IMR-90 (cell line): ENCODE data around the gene XAGE1B. TPM values are rescaled to one million over a fixed set of nuclear protein-coding genes. Genes with fewer than 3 reads are reported as not detected.
"Not testable (repeated sequence)": the region's sequence is repeated elsewhere in the genome, so short reads cannot be mapped to it uniquely, and the experiment has no call there.

Experiments
- ATAC-seq: fragments of 200-7000 bp; cut with Tn5 transposase; 2 replicates; pipeline ENCODE4 v1.9.1; 2020; ENCODE audit warnings: low read depth, mild to moderate bottlenecking, moderate library complexity
- BruUV-seq: library from RNA; stranded (reverse); fragments of 400-500 nt; replicated peaks from 2 replicates; lab custom pipeline; 2021; lab: Mats Ljungman, UMichigan
- CTCF ChIA-PET: fragments of 300-600 bp; formaldehyde crosslinking; extraction: SDS; loops from one replicate; lab custom pipeline; 2021; ENCODE audit warnings: antibody characterized with exemption; lab: Yijun Ruan, JAX
- POLR2A ChIA-PET: fragments of 300-600 bp; sonication (Branson Sonifier 250); formaldehyde crosslinking; loops from one replicate; lab custom pipeline; 2022; ENCODE audit warnings: antibody characterized with exemption; ENCODE audit not compliant: unreplicated experiment; lab: Charles Lee
- DNase-seq: peaks from one replicate; pipeline ENCODE4 v3.0.0; 2013
- H2AFZ ChIP-seq: replicated peaks from 2 replicates; pipeline ENCODE3; 2013; ENCODE audit warnings: low read length, mild to moderate bottlenecking; ENCODE audit not compliant: poor library complexity
- H2AK5ac ChIP-seq: 2 replicates; pipeline ENCODE4 v1.6.1; 2013; ENCODE audit warnings: low read depth, low read length, inconsistent platforms
- H2AK9ac ChIP-seq: replicated peaks from 2 replicates; pipeline ENCODE3; 2013; ENCODE audit warnings: mild to moderate bottlenecking, low read depth, low read length, moderate library complexity; ENCODE audit not compliant: poor library complexity
- H2BK120ac ChIP-seq: 2 replicates; pipeline ENCODE4 v1.6.1; 2013; ENCODE audit warnings: low read depth, low read length, inconsistent platforms
- H2BK15ac ChIP-seq: 3 replicates; pipeline ENCODE4 v1.6.1; 2013; ENCODE audit warnings: low read depth, low read length, inconsistent platforms
- H2BK20ac ChIP-seq: 2 replicates; pipeline ENCODE4 v1.6.1; 2013; ENCODE audit warnings: low read depth, mild to moderate bottlenecking, inconsistent platforms, low read length, moderate library complexity
- H2BK5ac ChIP-seq: 2 replicates; pipeline ENCODE4 v1.6.1; 2013; ENCODE audit warnings: mild to moderate bottlenecking, low read depth, low read length, inconsistent platforms; ENCODE audit not compliant: poor library complexity, severe bottlenecking
- H3K14ac ChIP-seq: replicated peaks from 2 replicates; pipeline ENCODE4 v1.6.1; 2013; ENCODE audit warnings: low read depth, low read length, inconsistent platforms
- H3K18ac ChIP-seq: 2 replicates; pipeline ENCODE4 v1.6.1; 2013; ENCODE audit warnings: low read depth, low read length, control low read depth
- H3K23ac ChIP-seq: 2 replicates; pipeline ENCODE4 v1.6.1; 2013; ENCODE audit warnings: low read depth, low read length, inconsistent platforms
- H3K27ac ChIP-seq: 2 replicates; pipeline ENCODE4 v1.5.1; 2013; ENCODE audit warnings: mild to moderate bottlenecking, control low read depth, low read length; ENCODE audit not compliant: insufficient read depth
- H3K27me3 ChIP-seq: 2 replicates; pipeline ENCODE4 v1.6.1; 2013; ENCODE audit warnings: low read length; ENCODE audit not compliant: control insufficient read depth, insufficient read depth
- H3K36me3 ChIP-seq: 2 replicates; pipeline ENCODE4 v1.6.1; 2013; ENCODE audit warnings: low read length, mixed read lengths; ENCODE audit not compliant: control insufficient read depth, insufficient read depth
- H3K4ac ChIP-seq: 2 replicates; pipeline ENCODE4 v1.6.1; 2013; ENCODE audit warnings: low read depth, low read length, inconsistent platforms
- H3K4me1 ChIP-seq: 2 replicates; pipeline ENCODE4 v1.6.1; 2013; ENCODE audit warnings: low read length, mixed read lengths; ENCODE audit not compliant: control insufficient read depth, insufficient read depth
- H3K4me2 ChIP-seq: 2 replicates; pipeline ENCODE4 v1.6.1; 2013; ENCODE audit warnings: low read depth, mild to moderate bottlenecking, control low read depth, low read length, moderate library complexity
- H3K4me3 ChIP-seq: 2 replicates; pipeline ENCODE4 v1.5.1; 2013; ENCODE audit warnings: low read depth, mild to moderate bottlenecking, control low read depth, low read length, moderate library complexity; ENCODE audit not compliant: insufficient read depth
- H3K56ac ChIP-seq: 2 replicates; pipeline ENCODE4 v1.6.1; 2013; ENCODE audit warnings: low read length, inconsistent platforms; ENCODE audit not compliant: insufficient read depth; ENCODE audit errors: extremely low read depth
- H3K79me1 ChIP-seq, 2 experiments: 2 replicates each; pipeline ENCODE4 v1.6.1; 2013; ENCODE audit warnings: low read length in 2 of 2, inconsistent platforms in 1 of 2, low read depth in 1 of 2
- H3K9ac ChIP-seq: 2 replicates; pipeline ENCODE4 v1.6.1; 2013; ENCODE audit warnings: low read depth, low read length, control low read depth
- H3K9me1 ChIP-seq: 2 replicates; pipeline ENCODE4 v1.6.1; 2013; ENCODE audit warnings: low read length, inconsistent platforms; ENCODE audit not compliant: insufficient read depth
- H3K9me3 ChIP-seq: 2 replicates; pipeline ENCODE4 v1.6.1; 2013; ENCODE audit warnings: low read length; ENCODE audit not compliant: control insufficient read depth, insufficient read depth
- H4K20me1 ChIP-seq: 2 replicates; pipeline ENCODE4 v1.6.1; 2013; ENCODE audit warnings: low read length, inconsistent platforms; ENCODE audit not compliant: insufficient read depth
- H4K5ac ChIP-seq: 2 replicates; pipeline ENCODE4 v1.6.1; 2013; ENCODE audit warnings: mild to moderate bottlenecking, low read depth, low read length, control low read depth
- H4K8ac ChIP-seq, 2 experiments: 2 replicates each; pipeline ENCODE4 v1.6.1; 2013; ENCODE audit warnings: low read depth in 2 of 2, low read length in 2 of 2, control low read depth in 1 of 2, inconsistent platforms in 1 of 2
- H4K91ac ChIP-seq: 2 replicates; pipeline ENCODE4 v1.6.1; 2013; ENCODE audit warnings: low read depth, low read length, inconsistent platforms; ENCODE audit not compliant: insufficient read depth
- WGBS, 2 experiments: methylation state at CpG; one replicate each; pipeline versions ENCODE4 v1.1.5 to v1.1.7; 2013; ENCODE audit warnings: missing lambda C conversion rate in 2 of 2; ENCODE audit not compliant: insufficient read length in 1 of 2; ENCODE audit errors: extremely low coverage in 2 of 2; 5-methylcytosine and 5-hydroxymethylcytosine counted together
- dilution Hi-C: fragments of 300-500 bp; cut with HindIII; formaldehyde crosslinking; loops from one replicate; pipeline ENCODE4 v1.14.3; 2018; ENCODE audit warnings: low sequenced_read_pairs; ENCODE audit not compliant: unreplicated experiment
- in situ Hi-C: fragments of 300-500 bp; cut with MboI; formaldehyde crosslinking; loops from 3 replicates; pipeline ENCODE4 v1.14.3; 2019; ENCODE audit warnings: low sequenced_read_pairs, inconsistent platforms, mixed read lengths
- intact Hi-C: fragments of 100-400 bp; cut with micrococcal nuclease; formaldehyde crosslinking; loops from 2 replicates; pipeline ENCODE4 v1.10.0; 2022
- polyA plus RNA-seq, 3 experiments: library from polyadenylated mRNA; depleted of rRNA; stranded (reverse); fragments of >200 nt; gene quantifications; 2 replicates each; pipeline ENCODE4 v1.2.3, GENCODE V29; 2012; ENCODE audit warnings: low replicate concordance in 1 of 3
- total RNA-seq: library from RNA; depleted of rRNA; stranded (reverse); fragments of >200 nt; gene quantifications from 2 replicates; pipeline ENCODE4 v1.2.3, GENCODE V29; 2012

Gene XAGE1B
- total and polyA plus RNA-seq, 2 of the 4 experiments (the other 2 are of a cell fraction) = not detected

DNA sequence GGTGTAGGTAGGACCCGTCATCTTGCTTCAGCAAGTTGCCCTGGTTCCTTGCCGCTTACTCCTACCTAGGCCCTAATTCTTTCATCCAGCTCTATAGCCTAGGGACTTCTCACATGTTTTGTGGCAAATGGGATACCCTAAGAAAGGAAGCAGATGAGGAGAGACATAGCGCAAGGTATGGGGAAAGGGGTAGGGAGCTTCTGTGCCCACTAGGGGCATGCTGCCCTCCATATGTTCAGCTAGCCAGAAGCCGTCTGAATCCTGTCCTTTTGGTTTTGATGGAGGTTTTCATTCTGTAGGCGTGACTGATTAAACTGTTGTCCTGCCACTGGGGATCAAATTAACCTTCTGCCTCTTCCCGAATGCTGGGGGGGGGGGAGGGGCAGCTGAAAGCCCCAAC, 5.7 kb downstream of the XAGE1B start:
- H2BK15ac ChIP-seq, H3K14ac ChIP-seq, ATAC-seq, H3K4me1 ChIP-seq, H2BK120ac ChIP-seq, H3K56ac ChIP-seq, H4K8ac ChIP-seq, H3K36me3 ChIP-seq, H3K9me3 ChIP-seq, H3K4ac ChIP-seq, POLR2A ChIA-PET, H3K79me1 ChIP-seq, H3K4me3 ChIP-seq, dilution Hi-C loops, H3K9me1 ChIP-seq, H4K20me1 ChIP-seq, H2BK20ac ChIP-seq, DNase-seq, H2AFZ ChIP-seq, H2BK5ac ChIP-seq, H3K27me3 ChIP-seq, H3K9ac ChIP-seq, H4K5ac ChIP-seq, intact Hi-C loops, BruUV-seq, in situ Hi-C loops, H3K18ac ChIP-seq, H3K23ac ChIP-seq, H3K4me2 ChIP-seq, H2AK5ac ChIP-seq, H3K27ac ChIP-seq, H4K91ac ChIP-seq, CTCF ChIA-PET, H2AK9ac ChIP-seq: not testable (repeated sequence)
- WGBS, 2 experiments = no CpG with 5 or more reads among the region's 6 CpGs
